NCI-H2171 (cell line): Measurements from ENCODE around the gene SNAPC4.
"Not testable (repeated sequence)": the region's sequence is repeated elsewhere in the genome, so short reads cannot be mapped to it uniquely, and the experiment has no call there.

Source experiments
- DNase-seq: peaks from one replicate; lab custom pipeline; 2025; lab: John Stamatoyannopoulos, UW

Gene SNAPC4

GRCh38 chr9:136355616-136356557 is 44.1 kb downstream of the SNAPC4 start:
- DNase-seq, result no peak

- DNase-seq, result no peak
These were observed 45.3 kb downstream of the SNAPC4 start for GRCh38 chr9:136354592-136355085.

- no peak for DNase-seq
These were observed 46.0 kb downstream of the SNAPC4 start for GRCh38 chr9:136353757-136354488.

- DNase-seq, result no peak
These were observed 46.9 kb downstream of the SNAPC4 start for GRCh38 chr9:136353088-136353487.

- no peak for DNase-seq
These were observed 47.3 kb downstream of the SNAPC4 start for GRCh38 chr9:136352682-136353081.

GRCh38 chr9:136351868-136352267 is 48.1 kb downstream of the SNAPC4 start:
- not testable (repeated sequence) for DNase-seq

- no peak for DNase-seq
These were observed 48.6 kb downstream of the SNAPC4 start for GRCh38 chr9:136351252-136351800.
